A673 (cell line): ENCODE data around the gene FAM13A. TPM values are rescaled to one million over a fixed set of nuclear protein-coding genes. Genes with fewer than 3 reads are reported as not detected.
A peak's percentile ranks its signal among the peaks of the same experiment; 100 is the strongest.

Source experiments
- BruUV-seq: library from RNA; stranded (reverse); fragments of 400-500 nt; replicated peaks from 2 replicates; lab custom pipeline; 2021; lab: Mats Ljungman, UMichigan
- CTCF ChIA-PET: fragments of 300-600 bp; sonication (Branson Sonifier 250); formaldehyde crosslinking; loops from one replicate; lab custom pipeline; 2022; ENCODE audit warnings: antibody characterized with exemption; lab: Charles Lee
- POLR2A ChIA-PET: fragments of 300-600 bp; sonication (Branson Sonifier 250); formaldehyde crosslinking; loops from one replicate; lab custom pipeline; 2022; ENCODE audit warnings: antibody characterized with exemption; ENCODE audit not compliant: low non-redundant PET; lab: Charles Lee
- DNase-seq: peaks from one replicate; pipeline ENCODE4 v3.0.0-alpha.2; 2015; ENCODE audit warnings: low spot score
- H3K27ac ChIP-seq: fragments of 200-600 bp; sonication (generic); 2 replicates; pipeline ENCODE4 v1.5.1; 2016; ENCODE audit warnings: mixed run types, low read depth, mild to moderate bottlenecking, mixed read lengths, antibody characterized with exemption, low read length; ENCODE audit not compliant: poor library complexity, severe bottlenecking
- H3K27me3 ChIP-seq: fragments of 200-600 bp; sonication (generic); replicated peaks from 2 replicates; pipeline ENCODE4 v1.6.1; 2017; ENCODE audit warnings: mixed run types, low read depth, mild to moderate bottlenecking, mixed read lengths, antibody characterized with exemption, low read length; ENCODE audit not compliant: insufficient read depth, poor library complexity
- H3K36me3 ChIP-seq: fragments of 200-600 bp; sonication (generic); 2 replicates; pipeline ENCODE4 v1.6.1; 2016; ENCODE audit warnings: mixed run types, mild to moderate bottlenecking, mixed read lengths, antibody characterized with exemption, low read length; ENCODE audit not compliant: insufficient read depth, poor library complexity, severe bottlenecking
- H3K4me1 ChIP-seq: fragments of 200-600 bp; sonication (generic); 2 replicates; pipeline ENCODE4 v1.6.1; 2017; ENCODE audit warnings: mixed run types, mild to moderate bottlenecking, mixed read lengths, antibody characterized with exemption, low read length; ENCODE audit not compliant: insufficient read depth, poor library complexity, severe bottlenecking
- H3K4me3 ChIP-seq: fragments of 200-600 bp; sonication (generic); 2 replicates; pipeline ENCODE4 v1.5.1; 2016; ENCODE audit warnings: low read depth, mixed run types, mild to moderate bottlenecking, mixed read lengths, low read length; ENCODE audit not compliant: poor library complexity, severe bottlenecking
- H3K9me3 ChIP-seq: fragments of 200-600 bp; sonication (generic); 2 replicates; pipeline ENCODE4 v1.6.1; 2016; ENCODE audit warnings: mixed run types, low read depth, mild to moderate bottlenecking, mixed read lengths, antibody characterized with exemption, low read length; ENCODE audit not compliant: poor library complexity, severe bottlenecking
- EZH2 ChIP-seq: fragments of 200-600 bp; sonication (generic); IDR thresholded peaks from 2 replicates; pipeline ENCODE4 v1.6.1; 2017; ENCODE audit warnings: borderline replicate concordance, low read depth, mild to moderate bottlenecking, mixed read lengths, antibody characterized with exemption, low read length; ENCODE audit not compliant: poor library complexity, severe bottlenecking
- intact Hi-C: fragments of 100-400 bp; cut with micrococcal nuclease; formaldehyde crosslinking; loops from one replicate; pipeline ENCODE4 v1.10.0; 2022; ENCODE audit not compliant: unreplicated experiment
- total RNA-seq: library from RNA; stranded (reverse); gene quantifications from 2 replicates; pipeline ENCODE4 v1.2.3, GENCODE V29; 2021
- TF ChIP-seq, protein P1 (sequence below): fragments of 300-800, 200-600 bp; sonication (generic); conservative IDR thresholded peaks from 2 replicates; pipeline ENCODE4 v1.5.1; 2017; ENCODE audit warnings: low read depth, mild to moderate bottlenecking, antibody characterized with exemption, low read length, moderate library complexity, mixed read lengths

Gene FAM13A
- total RNA-seq, 1 experiment from 2014 or later = 15.5 TPM

DNA sequence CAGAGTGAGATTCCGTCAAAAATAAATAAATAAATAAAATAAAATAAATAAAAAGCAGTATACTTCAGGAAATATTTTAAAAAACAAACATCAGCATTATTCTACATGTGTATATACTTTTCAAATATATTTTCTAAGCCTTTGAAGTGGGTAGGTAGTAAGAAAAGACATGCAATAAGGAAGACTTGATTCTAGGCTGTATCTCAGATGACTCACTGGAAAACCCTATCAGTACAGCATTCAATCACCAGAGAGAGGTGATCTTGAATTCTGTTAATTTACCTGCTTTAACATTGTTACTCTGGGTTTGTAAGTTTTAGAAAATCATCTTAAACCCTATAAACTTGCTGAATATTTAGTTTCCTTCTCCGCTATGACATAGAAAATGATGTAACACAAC is 252.8 kb downstream of the FAM13A start:
- no TSS peak for BruUV-seq
- TF ChIP-seq, protein P1, sequence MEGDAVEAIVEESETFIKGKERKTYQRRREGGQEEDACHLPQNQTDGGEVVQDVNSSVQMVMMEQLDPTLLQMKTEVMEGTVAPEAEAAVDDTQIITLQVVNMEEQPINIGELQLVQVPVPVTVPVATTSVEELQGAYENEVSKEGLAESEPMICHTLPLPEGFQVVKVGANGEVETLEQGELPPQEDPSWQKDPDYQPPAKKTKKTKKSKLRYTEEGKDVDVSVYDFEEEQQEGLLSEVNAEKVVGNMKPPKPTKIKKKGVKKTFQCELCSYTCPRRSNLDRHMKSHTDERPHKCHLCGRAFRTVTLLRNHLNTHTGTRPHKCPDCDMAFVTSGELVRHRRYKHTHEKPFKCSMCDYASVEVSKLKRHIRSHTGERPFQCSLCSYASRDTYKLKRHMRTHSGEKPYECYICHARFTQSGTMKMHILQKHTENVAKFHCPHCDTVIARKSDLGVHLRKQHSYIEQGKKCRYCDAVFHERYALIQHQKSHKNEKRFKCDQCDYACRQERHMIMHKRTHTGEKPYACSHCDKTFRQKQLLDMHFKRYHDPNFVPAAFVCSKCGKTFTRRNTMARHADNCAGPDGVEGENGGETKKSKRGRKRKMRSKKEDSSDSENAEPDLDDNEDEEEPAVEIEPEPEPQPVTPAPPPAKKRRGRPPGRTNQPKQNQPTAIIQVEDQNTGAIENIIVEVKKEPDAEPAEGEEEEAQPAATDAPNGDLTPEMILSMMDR = no peak
- TF ChIP-seq EZH2 = no peak
- POLR2A ChIA-PET = no interaction called here
- Histone ChIP-seq H3K9me3 (no peaks in the 10 kb centered on the region), H3K4me3 (no peak overlapping the region), H3K27ac (no peak overlapping the region), H3K36me3 (no peaks in the 10 kb centered on the region), H3K27me3 (no peaks in the 10 kb centered on the region), H3K4me1 (no peaks in the 10 kb centered on the region)
- intact Hi-C loops = no loop called here
- CTCF ChIA-PET = no interaction called here
- no peak for DNase-seq

DNA sequence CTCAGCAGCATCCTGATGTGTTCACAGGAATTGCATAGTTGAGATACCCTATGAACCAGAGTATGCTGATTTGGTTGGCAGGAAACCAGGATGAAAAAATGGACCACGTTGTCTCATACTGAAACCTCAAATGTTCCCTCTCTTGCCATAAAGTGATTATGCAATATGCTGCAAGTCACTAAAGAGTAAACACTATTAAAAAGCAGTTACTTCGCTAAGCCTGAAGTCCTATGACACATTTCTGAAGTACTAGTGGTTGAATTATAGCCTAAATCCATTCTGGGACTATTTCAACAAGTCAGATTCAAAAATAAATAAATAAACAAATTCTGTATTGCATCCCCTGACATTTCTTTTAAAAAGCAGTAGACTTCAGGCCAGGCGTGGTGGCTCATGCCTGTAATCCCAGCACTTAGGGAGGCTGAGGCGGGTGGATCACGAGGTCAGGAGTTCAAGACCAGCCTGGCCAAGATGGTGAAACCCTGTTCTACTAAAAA is 253.3 kb downstream of the FAM13A start:
- Histone ChIP-seq H3K4me3 (no peak overlapping the region), H3K9me3 (no peaks in the 10 kb centered on the region), H3K36me3 (no peaks in the 10 kb centered on the region), H3K27ac (no peak overlapping the region), H3K4me1 (no peaks in the 10 kb centered on the region), H3K27me3 (no peaks in the 10 kb centered on the region)
- POLR2A ChIA-PET = no interaction called here
- intact Hi-C loops = no loop called here
- DNase-seq = peak; percentile 11
- no TSS peak for BruUV-seq
- CTCF ChIA-PET = no interaction called here
- TF ChIP-seq, protein P1 = no peak
- no peak for TF ChIP-seq EZH2

DNA sequence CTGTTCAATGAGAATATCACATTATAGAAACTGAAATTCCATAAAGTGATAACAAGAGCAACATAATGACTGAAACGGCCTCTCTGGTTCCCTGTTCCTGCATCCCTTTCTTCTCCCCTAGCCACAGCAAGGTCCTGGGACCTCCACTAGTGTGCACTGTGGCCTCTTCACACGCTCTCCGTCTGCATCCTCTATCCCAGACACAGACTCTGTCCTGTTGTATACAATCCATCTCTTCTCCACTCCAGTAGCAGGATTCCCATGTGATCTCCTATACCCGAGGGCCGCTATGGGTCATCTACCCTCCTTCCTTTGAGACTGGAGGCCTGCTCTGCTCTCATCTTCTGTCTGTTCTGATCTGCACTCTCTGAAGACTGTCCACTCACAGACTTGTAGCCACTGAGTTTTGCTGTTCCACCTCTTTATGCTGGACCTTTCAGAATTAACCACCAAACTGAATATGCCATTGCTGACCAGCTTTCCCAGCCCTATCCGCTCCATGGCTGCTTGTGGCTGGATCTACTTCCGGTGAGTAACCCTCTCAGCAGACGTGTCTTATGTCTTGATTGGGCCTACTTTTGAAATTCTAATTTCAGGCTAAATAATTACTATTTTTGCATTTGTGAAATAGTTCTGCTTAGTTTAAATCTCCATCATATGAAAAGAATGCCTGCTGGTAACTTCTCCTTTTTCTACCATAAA is 254.2 kb downstream of the FAM13A start:
- Histone ChIP-seq H3K36me3 (no peaks in the 10 kb centered on the region), H3K4me3 (no peak overlapping the region), H3K4me1 (no peaks in the 10 kb centered on the region), H3K9me3 (no peaks in the 10 kb centered on the region), H3K27me3 (no peaks in the 10 kb centered on the region), H3K27ac (no peak overlapping the region)
- ChIA-PET POLR2A (no interaction called here), CTCF (no interaction called here)
- TF ChIP-seq EZH2 = no peak
- TF ChIP-seq, protein P1 = no peak
- no TSS peak for BruUV-seq
- intact Hi-C loops = no loop called here
- no peak for DNase-seq
